A549 treated with dexamethasone at 1 μM for 4 hours (cell line): Measurements from ENCODE around the gene CCL16. TPM values are rescaled to one million over a fixed set of nuclear protein-coding genes. Genes with fewer than 3 reads are reported as not detected.

Source experiments
- total RNA-seq: library from RNA; stranded (reverse); fragments of 200-300 nt; extraction: Qiagen RNA extraction; gene quantifications from 5 replicates; pipeline ENCODE4 v1.2.3, GENCODE V29; 2022

Gene CCL16, protein sequence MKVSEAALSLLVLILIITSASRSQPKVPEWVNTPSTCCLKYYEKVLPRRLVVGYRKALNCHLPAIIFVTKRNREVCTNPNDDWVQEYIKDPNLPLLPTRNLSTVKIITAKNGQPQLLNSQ
- total RNA-seq = not detected in 5 replicates

DNA sequence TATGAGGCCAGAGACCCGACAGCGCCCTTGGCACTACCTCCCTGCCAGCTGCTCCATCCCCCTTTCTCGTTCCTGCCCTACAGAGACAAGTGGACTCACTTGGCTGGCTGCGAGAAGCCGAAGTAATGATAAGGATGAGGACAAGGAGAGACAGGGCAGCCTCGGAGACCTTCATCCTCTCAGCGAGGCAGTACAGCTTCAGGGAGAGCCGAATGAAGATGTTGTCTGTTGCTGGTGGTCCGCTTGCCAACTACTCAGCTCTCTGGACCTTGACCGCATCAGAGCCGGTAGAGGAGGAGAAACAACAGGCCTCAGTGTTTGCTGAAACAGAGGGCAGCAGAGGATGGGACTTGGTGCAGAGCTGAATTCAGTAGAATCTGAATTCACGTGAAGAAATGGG lies at the start of gene CCL16:
TSS of gene CCL16 (minus strand) at position 252 of the 400 bp plus-strand sequence. CDS start at position 175, 77 bp downstream.

DNA sequence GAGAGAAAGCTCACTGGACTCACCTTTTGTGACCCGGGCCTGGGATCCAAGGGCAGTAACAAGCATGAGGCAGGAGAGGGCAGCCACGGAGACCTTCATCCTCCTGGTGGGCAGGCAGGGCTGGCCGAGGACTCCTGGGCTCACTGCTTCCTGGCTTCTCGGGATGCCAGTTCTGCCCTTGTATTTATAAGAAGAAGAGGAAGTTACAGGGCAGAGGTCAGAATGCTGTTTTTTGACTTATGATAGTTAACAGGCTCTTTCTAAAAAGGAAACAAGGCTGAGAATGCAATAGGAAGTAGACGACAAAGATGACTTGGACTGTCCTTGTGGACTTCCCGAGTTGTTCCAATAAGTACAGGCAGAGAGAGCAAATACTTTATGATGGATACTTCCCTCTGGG lies 36.5 kb upstream of the CCL16 start, which contains the start of gene CCL23:
TSS of gene CCL23 (minus strand) at position 174 of the 400 bp plus-strand sequence. CDS start at position 99, 75 bp downstream.

DNA sequence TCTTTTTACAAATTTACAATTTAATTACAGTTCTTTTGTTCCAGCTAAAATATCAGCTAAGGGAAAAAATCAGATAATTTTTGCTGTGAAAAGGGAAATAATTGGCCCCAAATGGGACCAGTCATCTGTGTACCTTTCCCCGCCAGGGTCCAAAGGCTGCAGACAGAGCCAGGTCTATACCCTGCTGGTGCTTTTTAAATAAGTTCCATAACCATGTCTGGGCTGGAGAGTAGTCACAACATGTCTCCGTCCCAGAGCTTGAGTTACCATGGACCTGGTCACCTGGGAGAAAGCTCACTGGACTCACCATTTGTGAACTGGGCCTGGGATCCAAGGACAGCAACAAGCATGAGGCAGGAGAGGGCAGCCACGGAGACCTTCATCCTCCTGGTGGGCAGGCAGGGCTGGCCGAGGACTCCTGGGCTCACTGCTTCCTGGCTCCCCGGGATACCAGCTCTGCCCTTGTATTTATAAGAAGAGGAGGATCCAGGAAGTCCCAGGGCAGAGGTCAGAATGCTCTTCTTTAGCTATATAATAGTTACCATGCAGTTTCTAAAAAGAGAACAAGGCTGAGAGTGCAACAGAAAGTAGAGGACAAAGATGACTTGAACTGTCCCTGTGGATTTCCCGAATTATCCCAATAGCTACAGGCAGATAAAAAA lies 19.9 kb upstream of the CCL16 start, which contains the start of gene CCL15:
TSS of gene CCL15 (minus strand) at position 444 of the 662 bp plus-strand sequence. CDS start at position 383, 61 bp downstream.

DNA sequence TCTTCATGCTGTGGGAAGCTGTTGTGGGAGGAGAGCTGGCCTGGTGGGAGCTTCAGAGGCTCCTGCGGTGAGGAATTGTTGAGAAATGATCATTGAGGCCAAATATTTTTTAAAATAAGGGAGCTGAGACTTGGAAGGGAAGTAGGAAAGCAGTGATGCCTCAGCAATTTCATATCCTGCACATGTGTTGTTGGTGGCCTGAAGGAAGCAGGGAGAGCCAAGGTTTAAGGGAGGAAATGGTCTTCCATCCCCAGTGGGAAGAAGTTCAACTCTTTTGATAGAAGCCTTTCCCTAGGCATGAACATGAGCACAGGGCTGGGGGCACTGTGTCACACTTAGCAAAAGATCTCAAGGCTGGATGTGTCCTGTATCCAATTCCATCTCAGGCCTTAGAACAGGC lies 5.3 kb upstream of the CCL16 start, which contains the start of gene CCL14:
TSS of gene CCL14 (minus strand) at position 87 of the 400 bp plus-strand sequence. CDS start at position 7, 80 bp downstream.

DNA sequence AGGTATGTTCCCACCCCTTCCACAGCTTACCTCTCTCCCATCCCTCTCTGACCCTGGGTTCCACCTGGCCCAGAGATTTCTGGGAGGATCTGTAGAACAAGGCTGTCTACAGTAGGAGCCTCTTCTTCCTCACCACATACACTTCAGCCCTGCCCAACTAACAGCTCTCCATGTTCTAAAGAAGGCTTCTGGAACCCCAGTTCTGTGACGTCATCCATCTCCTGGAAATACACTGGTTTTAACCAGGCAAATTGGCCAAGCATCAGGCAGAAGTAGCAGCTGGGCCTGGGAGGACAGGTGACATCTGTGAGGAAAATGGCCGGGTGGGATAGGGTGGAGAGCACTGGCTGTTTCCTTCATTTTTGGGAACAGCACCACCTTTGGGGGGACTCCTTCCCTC lies 37.8 kb downstream of the CCL16 start, which contains the start of gene LYZL6:
TSS of gene LYZL6 (minus strand) at position 177 of the 400 bp plus-strand sequence. CDS start 4,357 bp downstream, outside the sequence.

DNA sequence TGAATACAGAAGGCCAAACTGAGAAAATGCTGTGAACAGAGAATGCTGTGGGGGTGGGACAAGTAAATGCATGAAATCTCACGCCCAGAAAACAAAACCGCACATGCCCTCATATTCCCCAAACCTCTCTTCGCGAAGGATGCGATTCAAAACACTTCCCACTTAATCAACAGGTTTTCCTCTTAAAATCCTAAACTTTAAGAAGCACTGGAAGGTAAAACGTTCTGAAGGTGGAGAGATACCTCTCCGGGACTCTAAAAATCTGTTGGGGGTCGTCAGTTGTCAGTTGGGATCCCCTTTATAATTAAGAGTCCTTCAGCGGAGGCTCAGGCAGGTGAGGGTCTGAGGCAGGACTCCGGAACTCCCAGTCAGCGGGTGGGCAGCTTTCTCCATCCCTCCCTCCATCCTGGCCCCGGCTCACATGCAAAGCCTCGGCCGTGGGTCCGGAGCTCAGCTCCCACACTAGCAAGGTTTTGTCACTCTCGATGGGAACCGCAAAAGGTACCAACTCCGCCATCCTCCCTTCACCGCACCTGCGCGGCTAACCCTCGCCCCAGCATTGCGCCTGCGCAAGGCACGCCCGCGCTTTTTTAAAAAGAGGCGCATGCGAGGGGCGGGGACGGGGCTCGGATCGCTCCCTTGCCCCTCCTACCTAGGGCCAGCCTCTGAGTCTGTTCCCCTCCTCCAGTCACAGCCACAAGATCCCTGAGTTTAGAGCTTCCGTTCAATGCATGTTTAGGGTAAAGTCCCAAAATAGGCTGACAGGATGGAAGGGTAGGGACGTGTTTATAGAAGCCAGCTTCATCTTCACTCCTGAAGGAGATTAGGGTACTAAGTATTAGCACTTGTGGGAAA lies 50.9 kb downstream of the CCL16 start, which contains the start of gene RDM1:
TSS of gene RDM1 (minus strand) at position 563 of the 855 bp plus-strand sequence. CDS start at position 517, 46 bp downstream.

Other genes with a start within 250 kb of the CCL16 start
- gene RASL10B, start 249.9 kb downstream of the CCL16 start, total RNA-seq = 0.15 to 0.37 TPM (median 0.20 TPM) in 5 replicates
- 0.11 to 0.14 TPM (median 0.12 TPM) in 4 of 5 replicates, not detected in the other for gene GAS2L2, start 228.3 kb downstream of the CCL16 start, total RNA-seq
- 0.17 to 0.40 TPM (median 0.33 TPM) in 5 replicates for gene C17orf50, start 220.6 kb downstream of the CCL16 start, total RNA-seq
- 4.9 to 8.8 TPM (median 7.5 TPM) in 5 replicates for gene MMP28, start 185.9 kb downstream of the CCL16 start, total RNA-seq
- gene TAF15, start 172.0 kb downstream of the CCL16 start, total RNA-seq = 206 to 236 TPM (median 230 TPM) in 5 replicates
- not detected in 5 replicates for gene HEATR9, start 112.6 kb downstream of the CCL16 start, total RNA-seq
- gene CCL5, start 101.1 kb downstream of the CCL16 start, total RNA-seq = 0.80 to 1.7 TPM (median 1.2 TPM) in 5 replicates
- 2.2 to 3.3 TPM (median 2.6 TPM) in 5 replicates for gene RDM1, start 50.7 kb downstream of the CCL16 start, total RNA-seq
- not detected in 5 replicates for gene LYZL6, start 37.8 kb downstream of the CCL16 start, total RNA-seq
- gene CCL14, start 5.2 kb upstream of the CCL16 start, total RNA-seq = not detected in 5 replicates
- 0.13 TPM in 1 of 5 replicates, not detected in the others for gene CCL15, start 20.1 kb upstream of the CCL16 start, total RNA-seq
- gene CCL23, start 36.5 kb upstream of the CCL16 start, total RNA-seq = not detected in 5 replicates
- gene CCL18, start 82.8 kb upstream of the CCL16 start, total RNA-seq = 0.10 TPM in 1 of 5 replicates, not detected in the others
- not detected in 5 replicates for gene CCL3, start 108.6 kb upstream of the CCL16 start, total RNA-seq
- gene CCL4, start 122.3 kb upstream of the CCL16 start, total RNA-seq = 0.29 TPM in 1 of 5 replicates, not detected in the others
- gene TBC1D3B, start 195.1 kb upstream of the CCL16 start, total RNA-seq = 1.1 to 4.4 TPM (median 2.6 TPM) in 5 replicates
- not detected in 5 replicates for gene CCL3L1, start 215.3 kb upstream of the CCL16 start, total RNA-seq
- 0.18 TPM in 1 of 5 replicates, not detected in the others for gene CCL4L2, start 229.6 kb upstream of the CCL16 start, total RNA-seq